ENCODE results near the gene CSTF2.

DNA sequence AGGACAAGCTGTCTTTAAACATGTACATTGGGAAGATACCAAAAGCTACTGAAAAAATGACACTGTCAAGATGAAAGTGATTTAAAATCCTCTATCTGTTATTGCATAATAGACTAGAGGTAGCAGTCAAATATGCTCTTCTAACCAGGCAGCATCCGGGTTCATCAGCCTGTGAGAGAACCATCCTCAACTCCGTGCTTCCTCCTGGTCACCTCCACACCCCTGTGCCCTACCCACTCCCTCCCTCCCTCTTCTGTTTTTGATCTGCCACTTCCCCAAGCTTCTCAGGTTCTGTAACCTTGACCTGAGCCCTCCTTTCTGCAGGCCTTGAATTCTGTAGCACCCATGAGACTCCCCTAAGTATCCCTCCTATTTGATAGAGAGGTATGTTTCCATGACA, 48.1 kb downstream of the CSTF2 start:
- TF ChIP-seq, protein P1, sequence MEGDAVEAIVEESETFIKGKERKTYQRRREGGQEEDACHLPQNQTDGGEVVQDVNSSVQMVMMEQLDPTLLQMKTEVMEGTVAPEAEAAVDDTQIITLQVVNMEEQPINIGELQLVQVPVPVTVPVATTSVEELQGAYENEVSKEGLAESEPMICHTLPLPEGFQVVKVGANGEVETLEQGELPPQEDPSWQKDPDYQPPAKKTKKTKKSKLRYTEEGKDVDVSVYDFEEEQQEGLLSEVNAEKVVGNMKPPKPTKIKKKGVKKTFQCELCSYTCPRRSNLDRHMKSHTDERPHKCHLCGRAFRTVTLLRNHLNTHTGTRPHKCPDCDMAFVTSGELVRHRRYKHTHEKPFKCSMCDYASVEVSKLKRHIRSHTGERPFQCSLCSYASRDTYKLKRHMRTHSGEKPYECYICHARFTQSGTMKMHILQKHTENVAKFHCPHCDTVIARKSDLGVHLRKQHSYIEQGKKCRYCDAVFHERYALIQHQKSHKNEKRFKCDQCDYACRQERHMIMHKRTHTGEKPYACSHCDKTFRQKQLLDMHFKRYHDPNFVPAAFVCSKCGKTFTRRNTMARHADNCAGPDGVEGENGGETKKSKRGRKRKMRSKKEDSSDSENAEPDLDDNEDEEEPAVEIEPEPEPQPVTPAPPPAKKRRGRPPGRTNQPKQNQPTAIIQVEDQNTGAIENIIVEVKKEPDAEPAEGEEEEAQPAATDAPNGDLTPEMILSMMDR (IDR thresholded peaks at IDR 0.05): no peak
- no peak for TF ChIP-seq CBX2 (IDR thresholded peaks at IDR 0.05; ENCODE audit: borderline replicate concordance, low read depth)
- TF ChIP-seq, protein P2, sequence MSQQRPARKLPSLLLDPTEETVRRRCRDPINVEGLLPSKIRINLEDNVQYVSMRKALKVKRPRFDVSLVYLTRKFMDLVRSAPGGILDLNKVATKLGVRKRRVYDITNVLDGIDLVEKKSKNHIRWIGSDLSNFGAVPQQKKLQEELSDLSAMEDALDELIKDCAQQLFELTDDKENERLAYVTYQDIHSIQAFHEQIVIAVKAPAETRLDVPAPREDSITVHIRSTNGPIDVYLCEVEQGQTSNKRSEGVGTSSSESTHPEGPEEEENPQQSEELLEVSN (IDR thresholded peaks at IDR 0.05; ENCODE audit: borderline replicate concordance, low read depth): no peak
- no peak for TF ChIP-seq POLR2A (IDR thresholded peaks at IDR 0.05; ENCODE audit: low read length)
- no peak for TF ChIP-seq EP300 (IDR thresholded peaks at IDR 0.05)
- no peak for TF ChIP-seq MAFK (IDR thresholded peaks at IDR 0.05; ENCODE audit: partially characterized antibody)
- no peak for TF ChIP-seq HOXB13 (CRISPR knock-in tag; IDR thresholded peaks at IDR 0.05; ENCODE audit: low read depth)
- TF ChIP-seq, protein P3, sequence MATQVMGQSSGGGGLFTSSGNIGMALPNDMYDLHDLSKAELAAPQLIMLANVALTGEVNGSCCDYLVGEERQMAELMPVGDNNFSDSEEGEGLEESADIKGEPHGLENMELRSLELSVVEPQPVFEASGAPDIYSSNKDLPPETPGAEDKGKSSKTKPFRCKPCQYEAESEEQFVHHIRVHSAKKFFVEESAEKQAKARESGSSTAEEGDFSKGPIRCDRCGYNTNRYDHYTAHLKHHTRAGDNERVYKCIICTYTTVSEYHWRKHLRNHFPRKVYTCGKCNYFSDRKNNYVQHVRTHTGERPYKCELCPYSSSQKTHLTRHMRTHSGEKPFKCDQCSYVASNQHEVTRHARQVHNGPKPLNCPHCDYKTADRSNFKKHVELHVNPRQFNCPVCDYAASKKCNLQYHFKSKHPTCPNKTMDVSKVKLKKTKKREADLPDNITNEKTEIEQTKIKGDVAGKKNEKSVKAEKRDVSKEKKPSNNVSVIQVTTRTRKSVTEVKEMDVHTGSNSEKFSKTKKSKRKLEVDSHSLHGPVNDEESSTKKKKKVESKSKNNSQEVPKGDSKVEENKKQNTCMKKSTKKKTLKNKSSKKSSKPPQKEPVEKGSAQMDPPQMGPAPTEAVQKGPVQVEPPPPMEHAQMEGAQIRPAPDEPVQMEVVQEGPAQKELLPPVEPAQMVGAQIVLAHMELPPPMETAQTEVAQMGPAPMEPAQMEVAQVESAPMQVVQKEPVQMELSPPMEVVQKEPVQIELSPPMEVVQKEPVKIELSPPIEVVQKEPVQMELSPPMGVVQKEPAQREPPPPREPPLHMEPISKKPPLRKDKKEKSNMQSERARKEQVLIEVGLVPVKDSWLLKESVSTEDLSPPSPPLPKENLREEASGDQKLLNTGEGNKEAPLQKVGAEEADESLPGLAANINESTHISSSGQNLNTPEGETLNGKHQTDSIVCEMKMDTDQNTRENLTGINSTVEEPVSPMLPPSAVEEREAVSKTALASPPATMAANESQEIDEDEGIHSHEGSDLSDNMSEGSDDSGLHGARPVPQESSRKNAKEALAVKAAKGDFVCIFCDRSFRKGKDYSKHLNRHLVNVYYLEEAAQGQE (IDR thresholded peaks at IDR 0.05): no peak
- TF ChIP-seq CEBPB (IDR thresholded peaks at IDR 0.05): no peak
- TF ChIP-seq, protein P4, sequence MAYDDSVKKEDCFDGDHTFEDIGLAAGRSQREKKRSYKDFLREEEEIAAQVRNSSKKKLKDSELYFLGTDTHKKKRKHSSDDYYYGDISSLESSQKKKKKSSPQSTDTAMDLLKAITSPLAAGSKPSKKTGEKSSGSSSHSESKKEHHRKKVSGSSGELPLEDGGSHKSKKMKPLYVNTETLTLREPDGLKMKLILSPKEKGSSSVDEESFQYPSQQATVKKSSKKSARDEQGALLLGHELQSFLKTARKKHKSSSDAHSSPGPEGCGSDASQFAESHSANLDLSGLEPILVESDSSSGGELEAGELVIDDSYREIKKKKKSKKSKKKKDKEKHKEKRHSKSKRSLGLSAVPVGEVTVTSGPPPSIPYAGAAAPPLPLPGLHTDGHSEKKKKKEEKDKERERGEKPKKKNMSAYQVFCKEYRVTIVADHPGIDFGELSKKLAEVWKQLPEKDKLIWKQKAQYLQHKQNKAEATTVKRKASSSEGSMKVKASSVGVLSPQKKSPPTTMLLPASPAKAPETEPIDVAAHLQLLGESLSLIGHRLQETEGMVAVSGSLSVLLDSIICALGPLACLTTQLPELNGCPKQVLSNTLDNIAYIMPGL (CRISPR knock-in tag; IDR thresholded peaks at IDR 0.05; ENCODE audit: borderline replicate concordance): no peak
- no peak for TF ChIP-seq MAZ (IDR thresholded peaks at IDR 0.05; ENCODE audit: borderline replicate concordance, low read depth, low read length)
